GM08714 (cell line): ENCODE measurements around the gene ZNF10.
A peak's percentile ranks its signal among the peaks of the same experiment; 100 is the strongest.

Experiments used
- H3K4me3 ChIP-seq: fragments of 200-500 bp; sonication (Bioruptor generic); 2 replicates; pipeline ENCODE4 v1.5.1; 2014; ENCODE audit warnings: mild to moderate bottlenecking, low read length, inconsistent platforms
- ZNF274 ChIP-seq: IDR thresholded peaks from 2 replicates; pipeline ENCODE4 v1.6.1; 2012; ENCODE audit warnings: mild to moderate bottlenecking, low read depth, low read length

ZNF10 gene

GRCh38 chr12:133130038-133130807 is at the start of gene ZNF10, which contains the start of gene ZNF891:
TSS of gene ZNF10 (plus strand) at chr12:133130627. CDS start at chr12:133144493, 13,866 bp downstream.
TSS of gene ZNF891 (minus strand) at chr12:133130274. CDS start at chr12:133121918, 8,356 bp downstream.
- TF ChIP-seq ZNF274: no peak
- H3K4me3 ChIP-seq: peak within 1 kb of the TSS; percentile 67

GRCh38 chr12:133081159-133081780 is 49.2 kb upstream of the ZNF10 start:
- peak overlapping the region; percentile 63 for H3K4me3 ChIP-seq
- no peak for TF ChIP-seq ZNF274

- TF ChIP-seq ZNF274: no peak
- H3K4me3 ChIP-seq: no peak overlapping the region
These were observed 47.1 kb upstream of the ZNF10 start for GRCh38 chr12:133083345-133083744.

- no peak overlapping the region for H3K4me3 ChIP-seq
- no peak; the same call in 1 of the 2 replicates for TF ChIP-seq ZNF274
These were observed 24.8 kb upstream of the ZNF10 start for GRCh38 chr12:133105620-133106019.

GRCh38 chr12:133106253-133106652 is 24.2 kb upstream of the ZNF10 start:
- peak; percentile 99 for TF ChIP-seq ZNF274
- H3K4me3 ChIP-seq: no peak overlapping the region

- no peak for TF ChIP-seq ZNF274
- no peak overlapping the region for H3K4me3 ChIP-seq
These were observed 23.3 kb upstream of the ZNF10 start for GRCh38 chr12:133107121-133107520.

- TF ChIP-seq ZNF274: no peak
- no peak overlapping the region for H3K4me3 ChIP-seq
These were observed 22.3 kb upstream of the ZNF10 start for GRCh38 chr12:133108150-133108549.

- TF ChIP-seq ZNF274: peak; percentile 96
- H3K4me3 ChIP-seq: no peak overlapping the region
These were observed 9.8 kb upstream of the ZNF10 start for GRCh38 chr12:133120385-133121191.

GRCh38 chr12:133124674-133125073 is 5.8 kb upstream of the ZNF10 start:
- no peak for TF ChIP-seq ZNF274
- H3K4me3 ChIP-seq: no peak overlapping the region

- no peak for TF ChIP-seq ZNF274
- H3K4me3 ChIP-seq: peak overlapping the region; percentile 67
These were observed 924 bp upstream of the ZNF10 start for GRCh38 chr12:133129368-133130037.

- no peak for TF ChIP-seq ZNF274
- peak overlapping the region; percentile 67 for H3K4me3 ChIP-seq
These were observed 341 bp downstream of the ZNF10 start for GRCh38 chr12:133130808-133131128.

GRCh38 chr12:133135747-133136146 is 5.3 kb downstream of the ZNF10 start:
- no peak overlapping the region for H3K4me3 ChIP-seq
- TF ChIP-seq ZNF274: no peak

- no peak for TF ChIP-seq ZNF274
- no peak overlapping the region for H3K4me3 ChIP-seq
These were observed 15.6 kb downstream of the ZNF10 start for GRCh38 chr12:133145981-133146380.

GRCh38 chr12:133156125-133156690 is 25.8 kb downstream of the ZNF10 start:
- H3K4me3 ChIP-seq: no peak overlapping the region
- peak; percentile 95 for TF ChIP-seq ZNF274
